Fibroblast of lung (primary cell): ENCODE measurements around the gene DLG2.

Experiments used
- CTCF ChIP-seq, 2 donors: IDR thresholded peaks in 1 of 2; conservative IDR thresholded peaks in 1 of 2; 1 replicate in 1 of 2; 2 replicates in 1 of 2; pipeline ENCODE4 v1.5.1; 2011 to 2012; ENCODE audit warnings: low read length in 2 of 2, control low read depth in 1 of 2, inconsistent platforms in 1 of 2, low read depth in 1 of 2, mild to moderate bottlenecking in 1 of 2
- EZH2 ChIP-seq: IDR thresholded peaks from 2 replicates; pipeline ENCODE4 v1.5.1; 2012; ENCODE audit warnings: low read length, control low read depth, mild to moderate bottlenecking; ENCODE audit errors: missing control alignments

GRCh38 chr11:84389696-84390095, 1237.4 kb downstream of the DLG2 start:
- TF ChIP-seq CTCF (conservative IDR thresholded peaks at IDR 0.05 in 1 of 2, IDR thresholded peaks at IDR 0.05 in 1 of 2; ENCODE audit: low read depth in 1 of 2, low read length in 2 of 2) = no peak
- no peak for TF ChIP-seq EZH2
